ENCODE results near the gene IL17B. TPM values are rescaled to one million over a fixed set of nuclear protein-coding genes. Genes with fewer than 3 reads are reported as not detected.

The IL17B gene
- total and polyA plus RNA-seq, 2 of the 8 experiments (the other 6 are each of a cell fraction or from before 2014, with no cell fraction given): 0.18 TPM; not detected in 1

DNA sequence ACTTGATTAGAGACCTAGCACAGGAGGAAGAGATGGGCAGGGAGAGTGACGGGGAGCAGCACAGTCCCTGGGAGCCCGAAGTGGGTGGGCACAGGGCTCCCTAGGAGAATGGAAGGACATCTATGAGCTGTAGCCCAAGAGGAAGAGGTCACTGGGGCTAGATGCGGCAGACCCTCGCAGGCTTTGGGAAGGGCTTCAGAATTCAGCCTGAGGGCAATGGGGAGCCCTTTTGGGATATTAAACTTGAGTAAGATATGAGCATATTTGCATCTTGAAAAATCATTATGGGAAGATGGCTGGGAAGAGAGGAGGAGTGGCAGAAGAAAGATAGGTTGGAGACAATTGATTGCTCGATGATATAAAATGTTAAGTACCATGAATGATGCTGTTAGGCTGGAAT is 48.9 kb upstream of the IL17B start:
- Histone ChIP-seq H4K8ac (ENCODE audit: extremely low read depth, insufficient read depth, low read length) (no peak overlapping the region; the same call in 1 of the 2 replicates), H3K4me1 (replicated peaks in 1 of 4; ENCODE audit: control insufficient read depth in 3 of 4, insufficient read depth in 4 of 4, low read length in 3 of 4) (peaks cover 10 to 18% (median 16%) of the 10 kb centered on the region in 4 experiments; a peak in 6 of 7 replicates), H2AK5ac (ENCODE audit: low read depth, low read length) (no peak overlapping the region), H4K5ac (ENCODE audit: insufficient read length, low read depth, low read length) (no peak overlapping the region), H3K14ac (ENCODE audit: insufficient read length) (no peak overlapping the region), H3K36me3 (ENCODE audit: control insufficient read depth in 2 of 4, insufficient read depth in 4 of 4, low read length in 3 of 4) (no peaks in the 10 kb centered on the region), H2AFZ (ENCODE audit: low read length) (no peak overlapping the region), H3K9me3 (ENCODE audit: insufficient read depth in 2 of 2, low read depth in 1 of 2, low read length in 1 of 2) (no peaks in the 10 kb centered on the region), H3K4me2 (ENCODE audit: insufficient read depth in 1 of 2, low read depth in 2 of 2, low read length in 2 of 2) (no peak overlapping the region), H3K9ac (replicated peaks in 1 of 4; ENCODE audit: extremely low read depth in 1 of 4, low read depth in 3 of 4, low read length in 3 of 4) (no peak overlapping the region), H3K4me3 (ENCODE audit: extremely low read depth in 1 of 4, insufficient read depth in 2 of 4, low read depth in 3 of 4, low read length in 4 of 4) (no peak overlapping the region), H3K23ac (ENCODE audit: insufficient read length) (no peak overlapping the region), H3K27me3 (replicated peaks in 1 of 4; ENCODE audit: control insufficient read depth in 3 of 4, extremely low read depth in 1 of 4, insufficient read depth in 3 of 4, low read length in 3 of 4) (no peaks in the 10 kb centered on the region), H2BK120ac (replicated peaks; ENCODE audit: low read depth, low read length) (no peak overlapping the region), H3K79me2 (ENCODE audit: control insufficient read depth in 1 of 2, insufficient read depth in 2 of 2, low read length in 2 of 2) (no peaks in the 10 kb centered on the region), H2BK15ac (ENCODE audit: low read length) (no peak overlapping the region), H2BK12ac (ENCODE audit: low read depth, low read length) (no peak overlapping the region), H3K18ac (ENCODE audit: extremely low read depth, low read length) (no peak overlapping the region), H3K27ac (ENCODE audit: low read depth, low read length) (no peak overlapping the region), H4K91ac (replicated peaks; ENCODE audit: insufficient read length, low read length) (no peak overlapping the region), H4K20me1 (replicated peaks in 1 of 2; ENCODE audit: control insufficient read depth in 1 of 2, insufficient read depth in 2 of 2, low read length in 2 of 2) (no peaks in the 10 kb centered on the region), H2BK5ac (ENCODE audit: low read depth, low read length) (no peak overlapping the region), H3K79me1 (ENCODE audit: low read depth, low read length) (no peaks in the 10 kb centered on the region), H3K23me2 (ENCODE audit: low read depth, low read length) (no peaks in the 10 kb centered on the region), H3K4ac (replicated peaks; ENCODE audit: insufficient read length, low read depth, low read length) (no peak overlapping the region), H2BK20ac (ENCODE audit: low read length) (no peak overlapping the region), H3K56ac (replicated peaks; ENCODE audit: insufficient read length, low read depth, low read length) (no peak overlapping the region)
- WGBS, 2 experiments (ENCODE audit: extremely low coverage in 1 of 2, insufficient coverage in 1 of 2, insufficient read length in 1 of 2, insufficient replicate concordance in 2 of 2, low coverage in 1 of 2, low lambda C conversion rate in 2 of 2, missing lambda C conversion rate in 1 of 2): 84% methylated on average over 5 of the region's 5 CpGs; no CpG with 5 or more reads in 1 of the 2 experiments
- CTCF ChIA-PET (ENCODE audit: partially characterized antibody): interaction anchor here (0.6 to 22.4 kb wide), 11 partner anchors 16 to 575 kb away, joined by 3 to 1310 read pairs (median 6); partner anchors contain the start of genes ARHGEF37, IL17B and PCYOX1L
- FAIRE-seq (no peak), DNase-seq (ENCODE audit: low read depth in 1 of 2, low spot score in 2 of 2) (no peak)
- TF ChIP-seq ZNF274 (IDR thresholded peaks at IDR 0.05; ENCODE audit: borderline replicate concordance, extremely low read depth, low read length) (no peak), NANOG (IDR thresholded peaks at IDR 0.05; ENCODE audit: insufficient read depth, low read depth, low read length, poor library complexity, severe bottlenecking) (no peak), CTBP2 (IDR thresholded peaks at IDR 0.05; ENCODE audit: borderline replicate concordance, insufficient read depth, insufficient read length, low read length) (no peak), SP2 (IDR thresholded peaks at IDR 0.05; ENCODE audit: low read length) (no peak), SIX5 (IDR thresholded peaks at IDR 0.05; ENCODE audit: low read depth, low read length) (no peak), TAF7 (optimal IDR thresholded peaks at IDR 0.05; ENCODE audit: borderline replicate concordance, low read depth, low read length) (no peak), SP4 (IDR thresholded peaks at IDR 0.05; ENCODE audit: low read length) (no peak), JUND (IDR thresholded peaks at IDR 0.05; ENCODE audit: low read length) (no peak)
- POLR2A ChIA-PET (ENCODE audit: partially characterized antibody): interaction anchor here (0.9 to 1.4 kb wide), 2 partner anchors 18 to 83 kb away, joined by 3 to 4 read pairs; partner anchors contain the start of gene GRPEL2

All from H1 (cell line).